ENCODE results near the gene ITGB1BP1. TPM values are rescaled to one million over a fixed set of nuclear protein-coding genes. Genes with fewer than 3 reads are reported as not detected.

The ITGB1BP1 gene, protein sequence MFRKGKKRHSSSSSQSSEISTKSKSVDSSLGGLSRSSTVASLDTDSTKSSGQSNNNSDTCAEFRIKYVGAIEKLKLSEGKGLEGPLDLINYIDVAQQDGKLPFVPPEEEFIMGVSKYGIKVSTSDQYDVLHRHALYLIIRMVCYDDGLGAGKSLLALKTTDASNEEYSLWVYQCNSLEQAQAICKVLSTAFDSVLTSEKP
- 100 to 1,000 TPM; 100 to 143 TPM for total RNA-seq
- long read RNA-seq, donor 1, full-length matches to known transcripts = 8 of 24 reads
- long read RNA-seq, donor 1, partial matches to known transcripts = 1 of 24 reads
- long read RNA-seq, donor 1, other reads (novel, unspliced or antisense) = 15 of 24 reads
- long read RNA-seq, donor 2, full-length matches to known transcripts = 90 of 224 reads
- long read RNA-seq, donor 2, partial matches to known transcripts = 73 of 224 reads
- long read RNA-seq, donor 2, other reads (novel, unspliced or antisense) = 61 of 224 reads

DNA sequence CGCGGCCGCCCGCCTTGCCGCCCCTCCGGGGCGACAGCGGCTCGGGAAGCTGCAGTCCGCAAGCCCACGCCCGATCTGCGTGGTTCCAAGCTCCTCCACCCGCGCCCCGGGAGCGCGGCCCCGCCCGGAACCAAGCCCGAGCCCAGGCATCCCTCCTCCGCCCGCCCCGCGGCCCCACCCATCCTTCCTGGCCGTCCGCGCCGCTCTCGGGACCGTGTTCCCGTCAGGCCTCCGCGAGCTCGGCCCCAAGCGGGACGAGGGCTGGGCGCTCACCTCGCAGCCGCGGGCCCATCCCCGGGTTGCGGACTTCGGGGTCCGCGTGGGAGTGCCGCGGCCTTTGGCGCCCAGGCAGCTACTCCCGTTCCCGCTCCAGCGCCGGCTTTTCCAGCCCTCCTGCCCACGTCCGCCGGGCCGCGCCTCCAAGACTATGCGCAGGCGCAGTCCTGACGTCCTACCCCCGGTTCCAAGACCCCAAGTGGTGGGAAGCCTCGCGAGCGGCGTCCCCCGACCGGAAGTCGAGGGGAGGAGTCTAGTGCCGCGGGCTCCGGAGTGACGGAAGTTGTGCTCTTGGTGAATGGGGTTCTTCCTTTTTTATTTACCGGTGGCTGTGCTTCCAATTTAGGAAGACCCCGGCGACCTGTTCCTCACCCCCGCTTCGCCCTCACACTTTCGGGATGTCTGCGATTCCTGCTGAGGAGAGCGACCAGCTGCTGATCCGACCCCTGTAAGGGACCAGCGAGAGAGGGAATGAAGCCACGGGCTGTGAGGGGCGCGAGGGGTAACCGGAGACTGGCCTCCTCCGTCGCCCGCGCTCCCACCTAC lies at the start of gene ITGB1BP1, which contains the start of gene CPSF3:
Gene ITGB1BP1, minus strand, starts transcription at position 429 of the 822 bp plus-strand sequence. CDS start 4,831 bp downstream, outside the sequence.
Gene CPSF3, plus strand, starts transcription at position 555 of the 822 bp plus-strand sequence. Its CDS starts 120 bp downstream, at position 675.
- intact Hi-C loops (cut with DNase I) = loop anchor here (5.0 to 10.0 kb wide), 2 partner anchors 276 to 279 kb away; no protein-coding TSS in a partner anchor
- peak; percentile 99 for DNase-seq (ENCODE audit: low spot score)

DNA sequence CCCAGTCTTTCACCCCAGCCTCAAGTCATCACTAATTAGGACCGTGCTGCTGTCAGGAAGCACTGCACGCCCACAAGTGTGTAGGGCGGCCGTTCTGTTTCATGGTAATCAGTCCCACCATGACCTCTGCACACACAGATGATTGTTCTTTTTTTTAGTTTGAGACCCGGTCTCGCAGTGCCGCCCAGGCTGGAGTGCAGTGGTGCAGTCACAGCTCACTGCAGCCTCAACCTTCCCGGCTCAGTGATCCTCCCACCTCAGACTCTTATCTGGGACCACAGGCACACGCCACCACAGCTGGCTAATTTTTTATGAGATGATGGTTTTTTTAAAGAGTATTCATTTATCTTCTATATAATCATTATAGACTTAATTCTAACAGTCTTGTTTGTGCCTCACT lies 49.2 kb upstream of the ITGB1BP1 start:
- intact Hi-C loops (cut with DNase I) = no loop called here
- DNase-seq (ENCODE audit: low spot score) = no peak

DNA sequence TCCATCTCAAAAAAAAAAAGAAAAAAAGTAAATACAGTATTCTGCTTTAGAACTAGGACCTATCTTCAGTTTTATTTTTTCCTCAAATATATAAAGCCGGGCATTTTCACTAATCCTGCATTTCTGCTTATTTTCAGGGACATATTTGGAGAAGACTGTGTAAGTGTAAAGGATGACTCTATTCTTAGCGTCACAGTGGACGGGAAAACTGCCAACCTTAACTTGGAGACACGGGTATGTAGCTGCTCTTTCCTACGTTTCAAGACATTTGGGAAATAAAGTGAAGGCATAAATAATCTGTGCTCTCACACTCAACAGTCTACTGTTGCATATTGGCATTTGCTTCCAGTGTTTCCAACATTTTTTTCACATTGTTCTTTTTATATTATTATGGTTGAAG lies 47.9 kb upstream of the ITGB1BP1 start:
- intact Hi-C loops (cut with DNase I) = no loop called here
- DNase-seq (ENCODE audit: low spot score) = no peak

DNA sequence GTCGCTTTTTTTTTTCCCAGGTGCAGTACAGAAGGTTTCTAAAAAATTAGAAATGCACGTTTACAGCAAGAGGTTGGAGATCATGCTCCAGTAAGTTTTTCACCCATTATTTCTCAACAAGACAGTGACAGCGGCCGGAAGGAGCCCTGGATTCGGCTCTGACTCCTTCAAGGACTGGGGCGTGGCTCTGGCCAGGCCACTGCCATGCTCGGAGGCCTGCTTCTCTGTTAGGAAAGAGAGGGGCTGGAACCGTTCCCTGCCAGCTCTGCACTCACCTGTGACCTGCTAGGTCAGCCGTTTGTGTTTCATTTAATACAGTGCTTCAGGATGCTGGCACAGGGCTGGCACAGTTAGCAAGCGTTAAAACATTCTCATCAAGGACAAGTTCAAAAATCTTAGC lies 44.4 kb upstream of the ITGB1BP1 start:
- DNase-seq (ENCODE audit: low spot score) = no peak
- intact Hi-C loops (cut with DNase I) = no loop called here

DNA sequence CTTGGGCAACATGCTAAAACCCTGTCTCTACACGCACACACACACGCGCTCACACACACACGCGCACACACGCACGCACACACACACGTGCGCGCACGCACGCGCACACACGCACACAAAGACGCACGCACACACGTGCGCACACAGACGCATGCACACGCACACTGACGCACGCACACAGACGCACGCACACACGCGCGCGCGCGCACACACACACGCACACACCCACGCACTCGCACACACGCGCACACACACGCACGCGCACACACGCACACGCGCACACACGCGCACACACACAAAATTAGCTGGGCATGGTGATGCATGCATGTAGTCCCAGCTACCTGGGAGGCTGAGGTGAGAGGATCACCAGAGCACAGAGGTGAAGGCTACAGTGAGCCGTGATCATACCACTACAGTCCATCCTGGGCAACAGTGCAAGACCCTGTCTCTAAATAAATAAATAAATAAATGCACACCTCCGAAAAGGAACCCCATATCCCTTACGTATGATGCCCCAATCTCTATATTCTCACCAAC lies 42.9 kb upstream of the ITGB1BP1 start:
- no peak for DNase-seq (ENCODE audit: low spot score)
- intact Hi-C loops (cut with DNase I) = no loop called here

DNA sequence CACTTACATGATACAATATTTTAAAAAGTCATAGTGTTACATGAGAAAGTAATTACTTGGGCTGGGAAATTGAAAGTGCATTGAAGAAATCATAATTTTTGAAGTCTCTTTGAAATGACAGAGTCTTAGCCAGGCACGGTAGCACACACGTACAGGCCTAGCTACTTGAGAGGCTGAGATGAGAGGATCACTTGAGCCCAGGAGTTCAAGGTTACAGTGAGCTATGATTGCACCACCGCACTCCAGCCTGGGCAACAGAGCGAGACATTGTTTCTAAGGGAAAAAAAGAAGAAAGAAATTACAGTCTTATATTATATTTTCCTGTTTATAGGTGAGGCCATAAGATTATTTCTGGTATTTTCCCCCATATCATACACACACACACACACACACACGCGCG lies 41.8 kb upstream of the ITGB1BP1 start:
- intact Hi-C loops (cut with DNase I) = no loop called here
- no peak for DNase-seq (ENCODE audit: low spot score)

DNA sequence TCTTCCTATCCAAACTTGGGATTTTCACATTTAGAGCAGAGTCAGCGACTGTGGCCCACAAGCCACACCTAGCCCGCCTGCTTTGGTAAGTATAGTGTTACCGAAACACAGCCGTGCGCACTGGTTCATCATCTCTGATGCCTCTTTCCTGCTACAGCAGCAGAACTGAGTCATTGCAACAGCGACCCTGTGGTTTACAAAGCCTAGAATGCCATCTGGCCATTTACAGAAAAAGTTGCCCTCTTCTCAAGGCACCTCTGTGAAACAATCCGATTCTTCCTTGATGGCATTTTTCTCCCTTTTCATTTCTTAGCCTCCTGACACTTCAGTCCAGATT lies 40.3 kb upstream of the ITGB1BP1 start:
- DNase-seq (ENCODE audit: low spot score) = no peak
- intact Hi-C loops (cut with DNase I) = no loop called here

DNA sequence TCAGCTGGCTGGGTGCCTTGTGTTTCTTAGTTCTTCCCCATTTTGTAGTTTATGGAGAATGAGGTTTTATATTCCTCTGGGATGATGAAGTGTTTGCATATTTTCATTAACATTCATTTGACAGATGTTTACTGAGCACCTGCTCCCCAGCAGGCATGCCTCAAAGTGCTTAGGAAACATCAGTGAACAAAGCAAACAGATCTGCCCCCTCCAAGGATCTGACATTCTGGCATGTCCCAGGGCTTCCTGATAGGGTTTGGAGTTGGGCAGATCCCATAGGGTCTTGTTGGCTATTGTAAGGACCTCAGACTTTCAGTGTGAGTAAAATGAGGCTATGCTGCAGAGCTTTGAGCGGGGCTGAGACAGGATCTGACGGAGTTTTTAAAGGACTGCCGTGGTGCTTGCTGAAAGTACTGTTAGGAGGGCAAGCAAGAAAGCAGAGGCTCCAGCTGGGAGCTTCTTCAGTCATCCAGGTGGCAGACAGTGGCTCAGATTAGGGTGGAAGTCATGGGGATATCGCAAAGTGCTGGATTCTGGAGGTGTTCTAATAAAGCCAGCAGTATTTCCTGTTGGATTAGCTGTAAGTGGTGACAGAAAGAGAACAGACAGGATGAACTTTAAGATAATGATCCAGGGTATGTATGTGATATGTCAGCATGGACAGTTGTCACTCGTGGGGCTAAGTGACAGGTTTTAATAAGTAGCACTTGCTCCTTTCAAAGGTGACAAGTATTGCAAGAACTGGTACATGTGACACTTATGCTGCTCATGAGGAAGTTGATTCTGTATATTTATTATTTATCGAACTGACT lies 39.8 kb upstream of the ITGB1BP1 start:
- intact Hi-C loops (cut with DNase I) = no loop called here
- no peak for DNase-seq (ENCODE audit: low spot score)

DNA sequence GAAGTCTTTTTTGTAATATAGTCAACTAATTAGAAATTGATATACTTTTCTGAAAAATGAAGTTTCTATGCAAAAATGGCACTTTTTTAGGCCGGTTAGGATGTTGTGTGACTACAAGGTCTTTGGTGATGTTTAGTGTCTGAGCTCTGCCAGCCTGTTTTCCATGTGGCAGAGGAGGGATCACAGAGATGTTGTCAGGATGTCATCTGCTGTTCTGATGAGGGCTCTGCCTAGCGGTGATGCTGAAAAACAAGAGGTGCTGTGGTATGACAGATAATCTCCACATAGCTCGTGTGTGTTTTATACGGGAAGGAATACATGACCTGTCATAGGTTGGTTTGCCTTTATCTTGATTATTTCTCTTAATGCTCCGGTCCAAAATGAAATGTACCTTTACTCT lies 39.0 kb upstream of the ITGB1BP1 start:
- no peak for DNase-seq (ENCODE audit: low spot score)
- intact Hi-C loops (cut with DNase I) = no loop called here

DNA sequence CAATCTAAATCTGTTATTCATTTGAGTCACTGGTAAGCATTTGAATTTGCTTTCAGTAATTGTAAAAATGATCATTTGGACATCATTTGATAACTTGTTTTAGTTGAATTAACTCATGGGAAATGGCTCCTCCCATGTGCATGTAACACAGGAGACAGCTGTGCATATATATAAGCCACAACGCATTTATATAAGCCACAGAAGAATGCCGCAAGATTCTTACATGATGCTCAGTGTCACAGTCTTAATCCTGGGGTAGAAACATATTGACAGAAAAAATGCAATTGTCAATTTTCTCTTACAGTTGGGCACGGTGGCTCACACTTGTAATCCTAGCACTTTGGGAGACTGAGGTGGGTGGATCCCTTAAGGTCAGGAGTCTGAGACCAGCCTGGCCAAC lies 37.8 kb upstream of the ITGB1BP1 start:
- intact Hi-C loops (cut with DNase I) = no loop called here
- no peak for DNase-seq (ENCODE audit: low spot score)

DNA sequence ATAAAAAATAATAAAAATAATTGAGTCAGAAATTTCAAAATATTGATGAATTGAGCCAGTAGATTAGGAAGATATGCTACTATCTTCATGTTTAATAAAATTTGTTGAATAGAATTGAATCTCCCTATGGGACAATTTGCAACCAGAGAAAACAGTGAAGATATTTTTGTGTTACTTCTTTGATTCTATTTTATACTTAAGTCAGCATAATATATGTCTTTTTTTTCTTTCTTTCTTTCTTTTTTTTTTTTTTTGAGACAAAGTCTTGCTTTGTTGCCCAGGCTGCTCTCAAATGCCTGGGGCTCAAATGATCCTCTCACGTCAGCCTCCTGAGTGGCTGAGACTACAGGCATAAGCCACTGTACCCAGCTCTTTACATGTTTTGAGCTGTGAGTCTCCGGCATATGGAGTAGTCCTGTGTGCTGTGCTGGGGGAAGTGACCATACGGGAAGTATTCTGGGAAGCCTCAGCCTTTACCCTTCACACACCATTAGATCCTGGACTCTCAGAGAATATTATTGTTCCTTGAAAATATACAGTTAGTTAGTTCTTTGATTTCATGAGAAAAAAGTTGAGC lies 37.2 kb upstream of the ITGB1BP1 start:
- DNase-seq (ENCODE audit: low spot score) = no peak
- intact Hi-C loops (cut with DNase I) = no loop called here

DNA sequence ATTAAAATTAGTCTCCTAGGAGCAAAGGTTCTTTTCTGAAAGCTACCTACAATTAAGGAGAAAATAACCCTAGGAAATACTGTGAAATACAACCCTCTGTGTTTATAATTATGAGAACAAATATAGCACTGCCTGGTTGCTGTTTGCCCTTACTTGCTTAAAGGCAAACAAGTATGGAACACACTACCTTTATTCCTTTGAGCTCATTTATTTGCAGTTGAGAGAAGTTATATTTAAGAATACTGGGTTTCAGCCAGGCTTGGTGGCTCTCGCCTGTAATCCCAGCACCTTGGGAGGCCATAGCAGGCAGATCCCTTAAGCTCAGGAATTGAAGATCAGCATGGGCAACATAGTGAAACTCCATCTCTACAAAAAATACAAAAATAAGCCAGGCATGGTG lies 27.9 kb upstream of the ITGB1BP1 start:
- intact Hi-C loops (cut with DNase I) = no loop called here
- no peak for DNase-seq (ENCODE audit: low spot score)

DNA sequence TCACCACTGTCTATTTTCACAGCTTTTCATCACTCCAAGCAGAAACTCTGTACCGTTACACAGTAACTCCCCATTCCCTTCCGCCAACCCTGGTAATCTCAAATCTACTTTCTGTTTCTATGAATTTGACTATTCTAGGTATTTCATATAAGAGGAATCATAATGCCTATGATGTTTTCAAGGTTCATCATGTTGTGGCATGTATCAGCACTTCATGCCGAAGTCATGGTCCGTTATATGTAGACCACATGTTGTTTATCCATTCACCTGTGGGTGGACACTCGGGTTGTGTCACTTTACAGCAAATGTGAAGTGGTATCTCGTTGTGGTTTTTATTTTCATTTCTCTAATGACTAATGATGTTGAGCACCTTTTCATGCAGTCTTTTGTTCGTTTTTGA lies 21.8 kb upstream of the ITGB1BP1 start:
- intact Hi-C loops (cut with DNase I) = no loop called here
- DNase-seq (ENCODE audit: low spot score) = no peak

DNA sequence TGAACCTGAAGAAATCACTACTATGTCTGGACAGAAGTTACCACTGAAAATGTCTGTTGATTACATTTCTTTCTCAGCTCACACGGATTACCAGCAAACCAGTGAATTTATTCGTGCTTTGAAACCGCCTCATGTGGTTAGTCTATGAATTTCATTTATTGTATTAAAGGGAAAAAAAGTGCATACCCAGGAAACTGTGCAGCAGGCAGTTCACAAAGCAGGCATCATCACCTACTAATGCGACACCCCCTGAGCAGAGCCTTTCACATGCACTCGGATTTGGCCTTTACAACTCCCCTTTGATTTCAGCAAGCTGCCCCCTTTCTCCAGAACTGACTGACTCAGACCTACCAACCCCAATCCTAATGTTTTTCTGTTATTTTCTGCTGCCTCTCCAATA lies 20.2 kb upstream of the ITGB1BP1 start:
- intact Hi-C loops (cut with DNase I) = no loop called here
- no peak for DNase-seq (ENCODE audit: low spot score)

DNA sequence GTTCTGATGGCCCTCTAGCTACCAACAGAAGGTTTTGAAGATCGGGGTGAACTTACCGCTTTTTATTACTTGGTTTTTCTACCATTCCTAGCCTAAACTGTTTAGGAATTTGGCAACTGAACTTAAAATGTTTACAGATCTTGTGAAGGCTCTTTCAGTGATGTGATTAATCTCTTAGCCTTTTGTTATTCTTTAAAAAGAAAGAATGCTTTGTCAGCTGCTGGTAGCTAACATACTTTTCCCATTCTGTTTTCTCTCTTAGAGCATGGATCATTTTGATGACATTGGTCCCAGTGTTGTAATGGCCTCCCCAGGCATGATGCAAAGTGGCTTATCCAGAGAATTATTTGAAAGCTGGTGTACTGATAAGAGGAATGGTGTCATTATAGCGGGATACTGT lies 18.2 kb upstream of the ITGB1BP1 start:
- no peak for DNase-seq (ENCODE audit: low spot score)
- intact Hi-C loops (cut with DNase I) = no loop called here

DNA sequence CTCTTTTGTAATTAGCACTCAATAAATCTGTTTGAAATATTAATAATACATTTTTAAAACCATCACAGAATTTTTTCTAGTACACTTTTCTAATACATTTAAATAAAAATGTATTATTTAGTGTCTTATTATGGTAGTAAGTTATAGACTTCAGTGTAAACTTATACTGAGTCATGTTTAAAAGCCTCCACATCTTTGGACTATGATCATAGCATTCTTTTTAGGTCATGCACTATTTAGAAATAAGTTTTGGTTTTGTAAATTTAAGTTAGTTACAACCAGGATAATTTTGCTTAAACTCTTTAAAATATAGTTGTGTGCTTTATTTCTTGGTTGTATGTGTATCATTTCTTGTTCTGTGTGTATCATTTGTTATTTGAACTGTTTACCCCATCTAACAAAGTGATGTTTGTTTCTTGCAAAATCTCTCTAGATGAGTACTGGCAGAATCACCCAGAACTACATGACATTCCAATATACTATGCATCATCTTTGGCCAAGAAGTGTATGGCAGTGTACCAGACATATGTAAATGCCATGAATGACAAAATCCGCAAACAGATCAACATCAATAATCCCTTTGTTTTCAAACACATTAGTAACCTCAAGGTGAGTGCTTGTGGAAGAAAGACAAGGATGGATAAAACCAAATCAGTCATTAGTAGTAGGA lies 16.9 kb upstream of the ITGB1BP1 start:
- intact Hi-C loops (cut with DNase I) = no loop called here
- no peak for DNase-seq (ENCODE audit: low spot score)

DNA sequence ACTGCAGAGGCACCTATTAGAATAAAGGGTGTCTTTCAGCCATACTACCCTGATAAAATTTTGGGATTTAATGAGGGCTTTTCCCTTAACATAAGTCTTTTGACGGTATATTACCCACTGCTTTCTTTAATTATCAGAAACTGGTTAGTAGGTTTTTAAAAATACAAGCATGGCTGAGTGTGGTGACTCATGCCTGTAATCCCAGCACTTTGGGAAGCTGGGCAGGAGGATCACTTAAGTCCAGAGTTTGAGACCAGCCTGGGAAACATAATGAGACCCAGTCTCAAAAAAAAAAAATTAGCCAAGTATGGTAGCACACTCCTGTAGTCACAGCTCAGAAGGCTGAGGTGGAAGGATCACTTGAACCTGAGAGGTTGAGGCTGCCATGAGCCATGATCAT lies 16.2 kb upstream of the ITGB1BP1 start:
- no peak for DNase-seq (ENCODE audit: low spot score)
- intact Hi-C loops (cut with DNase I) = no loop called here

DNA sequence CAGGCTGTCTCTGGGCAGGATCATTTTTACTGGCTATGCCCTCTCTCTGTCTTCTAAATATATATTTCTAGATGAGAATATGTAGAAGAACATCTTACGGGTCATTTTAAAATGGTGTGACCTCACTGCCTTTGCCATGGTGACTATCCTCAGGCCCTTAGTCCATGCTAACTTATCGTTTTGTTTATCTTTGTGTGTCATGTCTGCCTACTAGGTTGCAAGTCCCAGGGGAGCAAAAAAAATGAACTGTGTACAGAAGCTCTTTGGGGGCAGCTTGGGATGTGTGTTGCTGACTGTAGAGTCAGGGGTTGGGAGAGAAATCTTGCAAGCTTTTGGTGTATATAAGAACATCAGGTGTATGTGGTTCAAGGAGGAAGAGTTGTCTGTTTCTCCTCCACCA lies 11.2 kb upstream of the ITGB1BP1 start:
- DNase-seq (ENCODE audit: low spot score) = no peak
- intact Hi-C loops (cut with DNase I) = loop anchor here in 1 of 2 donors (1.0 kb wide), 1 partner anchor 42 kb away; no protein-coding TSS in a partner anchor
